Measurements from ENCODE around the gene OCIAD2. TPM values are rescaled to one million over a fixed set of nuclear protein-coding genes. Genes with fewer than 3 reads are reported as not detected.

OCIAD2 gene
- total and polyA plus RNA-seq, 8 donors, result 37.2 to 109 (median 94.9) TPM

DNA sequence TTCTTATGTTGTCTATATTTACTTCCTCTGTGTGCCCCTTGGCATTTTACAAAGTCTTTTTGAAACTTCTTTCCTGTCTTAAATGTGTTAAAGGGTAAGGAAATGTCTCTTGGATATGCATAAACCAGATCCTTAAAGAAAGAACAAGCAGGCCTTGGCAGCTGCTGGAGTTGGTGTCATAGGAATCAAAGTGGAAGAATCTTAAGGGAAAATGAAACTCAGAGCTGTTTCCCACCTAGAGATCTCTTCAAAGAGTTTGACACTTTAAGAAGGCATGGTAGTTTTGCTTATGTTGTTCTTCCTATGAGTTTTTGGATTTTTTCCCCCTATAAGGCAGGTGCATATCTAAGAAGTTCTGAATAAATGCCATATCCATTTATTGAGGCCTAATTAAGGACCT is 42.5 kb upstream of the OCIAD2 start:
- Histone ChIP-seq H3K36me3 (no peaks in the 10 kb centered on the region), H3K9me3 (no peaks in the 10 kb centered on the region), H3K27me3 (no peaks in the 10 kb centered on the region), H3K4me3 (no peak overlapping the region), H3K4me1 (no peaks in the 10 kb centered on the region), H3K27ac (no peak overlapping the region)
- TF ChIP-seq, protein P1, sequence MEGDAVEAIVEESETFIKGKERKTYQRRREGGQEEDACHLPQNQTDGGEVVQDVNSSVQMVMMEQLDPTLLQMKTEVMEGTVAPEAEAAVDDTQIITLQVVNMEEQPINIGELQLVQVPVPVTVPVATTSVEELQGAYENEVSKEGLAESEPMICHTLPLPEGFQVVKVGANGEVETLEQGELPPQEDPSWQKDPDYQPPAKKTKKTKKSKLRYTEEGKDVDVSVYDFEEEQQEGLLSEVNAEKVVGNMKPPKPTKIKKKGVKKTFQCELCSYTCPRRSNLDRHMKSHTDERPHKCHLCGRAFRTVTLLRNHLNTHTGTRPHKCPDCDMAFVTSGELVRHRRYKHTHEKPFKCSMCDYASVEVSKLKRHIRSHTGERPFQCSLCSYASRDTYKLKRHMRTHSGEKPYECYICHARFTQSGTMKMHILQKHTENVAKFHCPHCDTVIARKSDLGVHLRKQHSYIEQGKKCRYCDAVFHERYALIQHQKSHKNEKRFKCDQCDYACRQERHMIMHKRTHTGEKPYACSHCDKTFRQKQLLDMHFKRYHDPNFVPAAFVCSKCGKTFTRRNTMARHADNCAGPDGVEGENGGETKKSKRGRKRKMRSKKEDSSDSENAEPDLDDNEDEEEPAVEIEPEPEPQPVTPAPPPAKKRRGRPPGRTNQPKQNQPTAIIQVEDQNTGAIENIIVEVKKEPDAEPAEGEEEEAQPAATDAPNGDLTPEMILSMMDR (IDR thresholded peaks at IDR 0.05), result no peak
- DNase-seq, result no peak
- no peak for ATAC-seq
- intact Hi-C loops (cut with DNase I), result no loop called here

DNA sequence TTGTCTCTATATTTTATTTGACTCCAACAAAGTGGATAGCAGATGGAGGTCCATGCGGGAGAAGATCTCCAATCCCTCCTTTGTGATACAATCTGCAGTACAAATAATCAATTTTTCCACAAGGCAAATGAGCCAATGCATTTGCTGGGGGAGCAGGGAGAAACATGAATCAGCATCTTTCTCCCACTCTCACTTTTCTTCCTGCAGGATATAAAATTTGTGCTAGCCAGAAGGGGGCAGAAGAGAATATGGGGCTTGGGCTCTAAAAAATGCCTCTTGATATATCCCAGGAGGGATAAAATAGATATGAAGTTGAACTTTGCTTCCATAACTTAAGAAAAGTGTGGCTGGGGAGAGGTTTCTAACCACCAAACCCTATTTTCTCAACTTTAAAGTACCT is 41.2 kb upstream of the OCIAD2 start:
- H3K4me1 ChIP-seq, result no peaks in the 10 kb centered on the region
- no peaks in the 10 kb centered on the region for H3K27me3 ChIP-seq
- DNase-seq (no peak), ATAC-seq (no peak)
- H3K9me3 ChIP-seq, result no peaks in the 10 kb centered on the region
- TF ChIP-seq, protein P1 (IDR thresholded peaks at IDR 0.05), result no peak
- no peaks in the 10 kb centered on the region for H3K36me3 ChIP-seq
- intact Hi-C loops (cut with DNase I), result no loop called here
- no peak overlapping the region for H3K4me3 ChIP-seq
- H3K27ac ChIP-seq, result no peak overlapping the region

DNA sequence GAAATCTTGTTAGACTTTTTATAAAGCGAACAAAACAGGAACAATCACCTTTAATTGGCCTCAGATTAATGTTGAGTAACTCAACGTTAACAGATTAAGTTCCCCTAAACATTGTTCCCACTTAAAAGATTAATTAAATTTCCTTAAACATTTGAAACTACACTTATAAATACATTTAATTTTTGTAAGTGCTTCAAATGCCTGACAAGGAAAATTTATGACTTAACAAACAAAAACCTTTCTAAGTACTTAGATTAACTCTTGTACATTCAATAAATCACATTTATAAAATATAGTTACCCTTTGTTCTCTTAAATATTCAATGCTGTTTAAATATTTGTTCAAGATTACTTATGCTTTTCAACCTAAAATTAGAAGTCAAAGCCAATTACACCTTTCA is 39.4 kb upstream of the OCIAD2 start:
- Histone ChIP-seq H3K27me3 (no peaks in the 10 kb centered on the region), H3K36me3 (no peaks in the 10 kb centered on the region), H3K4me3 (no peak overlapping the region), H3K4me1 (no peaks in the 10 kb centered on the region), H3K27ac (no peak overlapping the region), H3K9me3 (no peaks in the 10 kb centered on the region)
- DNase-seq (no peak), ATAC-seq (no peak)
- intact Hi-C loops (cut with DNase I), result no loop called here
- TF ChIP-seq, protein P1 (IDR thresholded peaks at IDR 0.05), result no peak

DNA sequence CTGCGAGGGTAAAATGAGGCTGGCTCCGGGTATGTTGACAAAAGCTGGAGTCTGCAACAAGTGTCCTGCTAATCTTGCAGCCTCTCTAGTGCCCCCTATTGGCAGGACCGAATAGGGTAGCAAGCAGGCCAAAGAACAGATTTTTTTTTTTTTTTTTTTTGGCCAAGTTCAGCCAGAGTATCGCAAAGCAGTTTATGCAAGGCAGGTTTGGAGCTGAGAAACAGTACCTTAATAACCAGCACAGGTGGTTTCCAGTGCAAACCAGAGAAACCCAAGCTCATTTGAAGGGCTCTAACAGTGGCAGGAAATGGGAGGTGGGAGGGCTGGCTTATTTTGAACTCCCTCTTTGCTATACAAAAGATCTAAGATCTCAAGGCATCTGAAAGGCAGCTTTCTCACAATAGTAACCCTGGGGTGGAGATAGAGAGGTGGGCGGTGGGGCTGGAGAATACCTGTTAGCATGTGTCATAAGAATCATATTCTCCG is 38.2 kb upstream of the OCIAD2 start:
- Histone ChIP-seq H3K27me3 (no peaks in the 10 kb centered on the region), H3K4me3 (no peak overlapping the region), H3K27ac (no peak overlapping the region), H3K4me1 (no peaks in the 10 kb centered on the region), H3K36me3 (no peaks in the 10 kb centered on the region), H3K9me3 (no peaks in the 10 kb centered on the region)
- TF ChIP-seq, protein P1 (IDR thresholded peaks at IDR 0.05), result peak in 1 of 2 donors; percentile 32
- intact Hi-C loops (cut with DNase I), result no loop called here
- peak; percentile 30 for ATAC-seq
- no peak for DNase-seq

DNA sequence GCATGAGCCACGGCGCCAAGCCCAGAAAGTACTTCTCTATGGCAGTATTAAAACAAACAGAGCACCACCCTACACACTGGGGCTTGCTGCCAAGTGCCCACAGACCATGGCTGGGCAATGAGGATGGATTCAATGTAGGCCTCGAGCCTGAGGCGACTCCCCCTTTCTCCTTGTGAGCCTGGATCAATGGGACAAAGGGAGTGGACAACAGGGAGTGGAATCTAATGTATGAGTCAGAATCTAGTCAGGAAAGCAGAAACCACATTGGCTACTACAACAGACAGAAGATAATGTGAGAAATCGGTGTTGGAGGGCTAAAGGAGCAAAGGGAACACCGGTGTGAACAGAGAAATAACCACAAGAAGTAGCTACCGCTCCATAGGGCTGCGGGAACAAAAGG is 37.7 kb upstream of the OCIAD2 start:
- ATAC-seq, result peak; percentile 24
- TF ChIP-seq, protein P1 (IDR thresholded peaks at IDR 0.05), result no peak
- intact Hi-C loops (cut with DNase I), result no loop called here

More for the DNA sequence above, 37.7 kb upstream of the OCIAD2 start:
- no peaks in the 10 kb centered on the region for H3K27me3 ChIP-seq
- H3K4me3 ChIP-seq, result no peak overlapping the region
- no peaks in the 10 kb centered on the region for H3K4me1 ChIP-seq
- H3K27ac ChIP-seq, result no peak overlapping the region
- no peaks in the 10 kb centered on the region for H3K9me3 ChIP-seq
- DNase-seq, result no peak
- no peaks in the 10 kb centered on the region for H3K36me3 ChIP-seq
